SU-DHL-6 (cell line): ENCODE results near the gene AREL1.

Experiments
- EZH2phosphoT487 ChIP-seq: fragments of 200-600 bp; sonication (generic), shearing (Covaris generic); conservative IDR thresholded peaks from 2 replicates; pipeline ENCODE4 v1.6.1; 2018; ENCODE audit warnings: mild to moderate bottlenecking, antibody characterized with exemption, low read length, moderate library complexity, mixed read lengths
- TF ChIP-seq, protein P1 (sequence below): fragments of 200-600 bp; sonication (generic); IDR thresholded peaks from one replicate; pipeline ENCODE4 v1.5.1; 2017; ENCODE audit warnings: antibody characterized with exemption, mild to moderate bottlenecking, low read length, moderate library complexity; ENCODE audit not compliant: insufficient read depth, poor library complexity, severe bottlenecking

DNA sequence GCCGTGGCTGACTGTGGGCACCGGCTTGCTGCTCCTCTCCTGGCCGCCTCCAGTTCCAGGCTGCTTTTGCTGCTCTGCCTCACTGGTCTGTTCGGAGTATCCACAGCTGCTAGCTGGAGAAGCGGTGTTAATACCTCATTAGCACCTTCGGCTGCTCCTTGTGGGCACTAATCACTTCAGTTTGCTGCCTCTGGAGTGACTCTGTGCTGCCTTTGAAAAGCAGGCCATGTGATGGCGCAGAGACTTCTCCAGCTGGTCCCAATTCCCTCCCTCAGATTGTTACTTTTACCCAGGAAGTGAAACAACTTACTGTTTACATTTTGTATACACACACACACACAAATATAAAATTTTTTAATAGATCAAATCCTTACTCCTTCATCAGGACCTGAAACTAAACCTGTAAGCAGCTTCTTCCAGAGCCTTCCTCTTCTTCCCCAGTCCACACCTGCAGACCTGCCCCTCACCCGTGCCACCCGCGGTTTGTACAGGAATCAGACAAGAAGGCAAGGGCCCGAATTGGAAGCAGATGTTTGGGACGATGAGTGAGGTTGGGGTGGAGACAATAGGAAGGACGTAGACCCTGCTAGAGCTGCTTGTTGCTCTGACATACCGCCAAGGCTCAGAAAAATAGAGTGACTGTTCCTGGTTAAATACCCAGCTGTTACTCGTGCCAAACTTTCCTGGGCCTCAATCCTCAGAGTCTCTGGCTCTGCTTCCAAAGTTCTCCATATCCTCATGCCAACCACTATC is 59.3 kb downstream of the AREL1 start:
- TF ChIP-seq, protein P1, sequence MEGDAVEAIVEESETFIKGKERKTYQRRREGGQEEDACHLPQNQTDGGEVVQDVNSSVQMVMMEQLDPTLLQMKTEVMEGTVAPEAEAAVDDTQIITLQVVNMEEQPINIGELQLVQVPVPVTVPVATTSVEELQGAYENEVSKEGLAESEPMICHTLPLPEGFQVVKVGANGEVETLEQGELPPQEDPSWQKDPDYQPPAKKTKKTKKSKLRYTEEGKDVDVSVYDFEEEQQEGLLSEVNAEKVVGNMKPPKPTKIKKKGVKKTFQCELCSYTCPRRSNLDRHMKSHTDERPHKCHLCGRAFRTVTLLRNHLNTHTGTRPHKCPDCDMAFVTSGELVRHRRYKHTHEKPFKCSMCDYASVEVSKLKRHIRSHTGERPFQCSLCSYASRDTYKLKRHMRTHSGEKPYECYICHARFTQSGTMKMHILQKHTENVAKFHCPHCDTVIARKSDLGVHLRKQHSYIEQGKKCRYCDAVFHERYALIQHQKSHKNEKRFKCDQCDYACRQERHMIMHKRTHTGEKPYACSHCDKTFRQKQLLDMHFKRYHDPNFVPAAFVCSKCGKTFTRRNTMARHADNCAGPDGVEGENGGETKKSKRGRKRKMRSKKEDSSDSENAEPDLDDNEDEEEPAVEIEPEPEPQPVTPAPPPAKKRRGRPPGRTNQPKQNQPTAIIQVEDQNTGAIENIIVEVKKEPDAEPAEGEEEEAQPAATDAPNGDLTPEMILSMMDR: no peak
- no peak for TF ChIP-seq EZH2phosphoT487
